Fibroblast of upper back skin (primary cell): ENCODE results near the gene RAB30.

Experiments used
- DNase-seq: peaks from one replicate; pipeline ENCODE4 v3.0.0-alpha.2; 2013

Gene RAB30

DNA sequence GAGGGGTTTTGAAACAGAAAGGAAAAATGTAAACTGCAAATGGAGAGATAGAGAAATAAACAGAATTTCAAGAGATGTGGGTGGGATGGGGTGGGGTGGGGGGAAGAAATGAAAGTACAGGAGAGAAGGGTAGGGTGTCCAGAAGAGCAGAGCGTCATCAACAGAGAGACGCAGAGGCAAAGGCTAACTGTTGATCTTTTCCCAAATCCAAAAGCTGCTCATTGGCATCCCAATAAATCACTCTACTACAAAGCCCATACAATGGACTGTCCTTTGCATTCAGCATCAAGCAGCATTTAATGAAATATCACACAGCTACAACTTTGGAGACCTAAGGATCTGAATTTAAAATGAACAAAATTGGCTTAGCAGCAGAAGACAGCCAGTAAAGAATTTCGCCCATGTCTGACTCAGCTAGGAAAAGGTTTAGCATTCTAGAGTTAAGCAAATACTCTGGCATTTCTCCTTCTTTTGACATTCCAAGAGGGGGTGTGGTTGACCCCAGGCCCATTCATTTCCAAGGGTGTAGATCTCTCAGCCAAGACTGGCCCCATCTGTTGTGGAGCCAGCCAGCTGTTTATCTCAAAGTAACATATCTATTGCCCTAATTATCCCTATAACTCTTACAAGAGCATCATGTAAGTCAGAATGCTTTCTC, 1.5 kb downstream of the RAB30 start:
- peak; percentile 78 for DNase-seq

- no peak for DNase-seq
Measured at GRCh38 chr11:83069441-83070043, 2.2 kb downstream of the RAB30 start.

- DNase-seq: no peak
Measured at GRCh38 chr11:83068568-83068967, 3.1 kb downstream of the RAB30 start.

DNA sequence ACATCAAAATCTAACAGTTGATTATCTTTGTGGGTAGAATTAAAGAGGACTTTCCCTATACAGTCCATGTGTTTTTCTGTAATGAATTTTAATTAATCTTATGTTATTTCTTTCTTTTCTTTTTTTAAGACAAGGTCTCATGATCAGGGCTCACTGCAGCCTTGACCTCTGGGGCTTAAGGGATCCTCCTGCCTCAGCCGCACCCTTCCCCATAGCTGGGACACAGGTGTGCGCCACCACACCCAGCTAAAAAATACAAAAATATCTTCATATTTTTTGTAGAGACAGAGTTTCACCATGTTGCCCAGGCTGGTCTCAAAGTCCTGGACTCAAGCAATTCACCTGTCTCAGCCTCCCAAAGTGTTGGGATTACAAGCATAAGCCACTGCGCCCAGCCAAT, 7.7 kb downstream of the RAB30 start:
- DNase-seq: no peak

DNA sequence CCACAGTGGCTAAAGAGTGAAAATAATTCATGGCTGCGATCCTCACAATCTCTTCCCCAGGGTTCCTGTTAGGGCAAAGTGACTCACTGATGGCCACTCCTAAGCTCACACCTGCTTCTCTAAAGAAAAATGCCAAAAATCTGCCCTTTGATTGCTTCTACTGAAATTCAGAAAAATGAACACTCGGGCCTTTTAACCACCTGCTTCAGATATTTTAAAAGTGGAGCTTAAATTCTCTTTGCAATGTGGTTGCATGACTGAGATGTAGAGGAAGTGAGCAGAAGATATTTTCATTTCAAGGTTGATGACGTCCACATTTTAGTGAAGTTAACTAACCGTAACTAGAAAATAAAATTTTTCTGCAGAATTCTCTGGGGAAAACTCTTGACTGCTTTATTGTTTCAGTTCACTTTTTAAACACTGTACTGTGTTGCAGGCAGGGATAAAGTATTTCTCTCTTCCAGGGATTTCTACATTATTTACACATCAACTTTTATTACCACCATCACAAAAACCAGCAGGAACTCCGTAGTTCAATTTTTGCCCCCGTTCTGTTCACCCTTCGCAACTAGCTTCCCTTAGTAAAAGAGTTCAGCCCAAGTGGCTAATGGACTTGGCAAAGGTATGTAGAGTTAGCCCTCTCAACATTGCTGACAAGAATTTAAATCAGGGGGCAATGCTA, 8.5 kb downstream of the RAB30 start:
- peak; percentile 66 for DNase-seq

DNA sequence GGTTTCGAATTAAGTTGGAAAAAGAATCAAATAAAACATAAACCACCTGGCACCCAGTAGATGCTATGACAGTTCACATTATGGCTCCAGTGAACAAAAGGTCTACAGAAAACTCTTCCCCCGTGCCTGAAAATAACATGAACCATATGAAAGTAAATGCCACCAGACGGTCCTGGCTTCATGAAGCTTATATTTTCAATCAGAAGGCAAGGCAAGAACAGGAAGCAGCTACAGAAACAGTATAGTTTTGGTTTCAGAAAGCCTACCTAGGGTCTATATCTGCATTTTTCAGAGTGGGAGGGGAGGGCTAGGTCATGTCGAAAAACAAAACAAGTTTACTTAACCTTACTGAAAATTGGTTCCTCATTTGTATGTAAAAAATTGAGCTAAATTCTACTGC, 9.8 kb downstream of the RAB30 start:
- no peak for DNase-seq

DNA sequence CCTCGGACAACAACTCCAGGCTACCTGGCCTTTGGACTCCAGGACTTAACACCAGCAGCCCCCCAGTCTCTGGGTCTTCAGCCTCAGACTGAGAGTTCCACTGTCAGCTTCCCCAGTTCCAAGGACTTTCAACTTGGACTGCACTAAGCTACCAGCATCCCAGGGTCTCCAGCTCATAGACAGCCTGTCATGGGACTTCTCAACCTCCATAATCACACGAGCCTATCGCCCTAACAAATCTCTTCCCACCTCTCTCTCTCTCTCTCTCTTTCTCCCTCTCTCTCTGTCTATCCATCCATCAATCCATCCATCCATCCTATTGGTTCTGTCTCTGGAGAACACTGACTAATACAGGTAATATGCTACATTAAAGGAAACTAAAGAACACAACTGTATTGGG, 10.7 kb downstream of the RAB30 start:
- DNase-seq: no peak

- no peak for DNase-seq
Measured at GRCh38 chr11:83057721-83058120, 14.0 kb downstream of the RAB30 start.

- DNase-seq: no peak
Measured at GRCh38 chr11:83056611-83057010, 15.1 kb downstream of the RAB30 start.

- no peak for DNase-seq
Measured at GRCh38 chr11:83056204-83056603, 15.5 kb downstream of the RAB30 start.

GRCh38 chr11:83054904-83055380, 16.8 kb downstream of the RAB30 start:
- DNase-seq: no peak

DNA sequence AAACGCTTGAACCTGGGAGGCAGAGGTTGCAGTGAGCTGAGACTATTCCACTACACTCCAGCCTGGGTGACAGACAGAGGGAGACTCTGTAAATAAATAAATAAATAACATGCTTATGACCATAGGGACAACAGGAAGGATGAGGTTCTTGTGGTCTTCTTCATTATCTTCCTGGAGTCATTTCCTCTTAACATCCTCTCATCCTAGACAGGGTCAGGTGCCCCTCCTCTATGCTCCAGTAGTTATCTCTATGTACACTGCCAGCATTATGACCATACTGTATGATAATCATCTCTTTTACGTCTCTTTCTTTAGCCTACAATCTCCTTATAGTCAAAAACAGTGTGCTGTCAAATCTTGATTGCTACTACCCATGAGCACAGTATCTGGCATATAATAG, 17.7 kb downstream of the RAB30 start:
- no peak for DNase-seq

- peak; percentile 97 for DNase-seq
Measured at GRCh38 chr11:83051760-83052671, 19.7 kb downstream of the RAB30 start.

- DNase-seq: peak; percentile 49
Measured at GRCh38 chr11:83047515-83048225, 24.0 kb downstream of the RAB30 start.

- peak; percentile 55 for DNase-seq
Measured at GRCh38 chr11:83046621-83047172, 25.0 kb downstream of the RAB30 start.

DNA sequence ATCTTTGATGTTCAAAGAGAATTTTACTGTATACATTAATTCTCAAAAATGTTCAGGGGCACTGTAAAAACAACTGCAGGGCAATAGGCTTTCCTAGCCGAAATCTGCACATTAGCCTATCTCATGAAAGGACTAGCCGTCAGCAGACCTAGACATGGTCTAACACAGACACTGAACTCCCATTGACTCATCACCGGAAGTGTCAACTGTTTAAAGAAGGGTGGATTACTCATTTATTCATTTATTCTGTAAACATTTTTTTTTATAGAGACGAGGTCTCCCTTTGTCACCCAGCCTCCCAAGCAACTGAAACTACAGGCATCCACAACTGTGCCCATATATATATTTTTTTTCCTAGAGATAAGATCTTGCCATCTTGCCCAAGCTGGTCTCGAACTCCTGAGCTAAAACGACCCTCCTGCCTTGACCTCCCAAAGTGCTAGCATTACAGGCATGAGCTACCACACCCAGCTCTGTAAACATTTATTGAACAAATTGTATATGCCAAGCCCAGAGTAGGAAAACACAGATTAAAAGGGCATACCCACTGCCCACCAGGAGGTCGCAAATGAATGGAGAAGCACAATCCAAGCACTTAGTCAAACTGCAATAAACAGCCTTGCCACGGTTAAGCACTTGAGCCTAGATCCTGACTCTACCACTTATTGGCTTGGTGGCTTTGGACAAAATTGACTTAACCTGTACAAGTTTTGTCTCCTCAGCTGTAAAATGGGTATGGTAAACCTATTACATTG, 26.6 kb downstream of the RAB30 start:
- peak; percentile 50 for DNase-seq

- no peak for DNase-seq
Measured at GRCh38 chr11:83042964-83043711, 28.6 kb downstream of the RAB30 start.

DNA sequence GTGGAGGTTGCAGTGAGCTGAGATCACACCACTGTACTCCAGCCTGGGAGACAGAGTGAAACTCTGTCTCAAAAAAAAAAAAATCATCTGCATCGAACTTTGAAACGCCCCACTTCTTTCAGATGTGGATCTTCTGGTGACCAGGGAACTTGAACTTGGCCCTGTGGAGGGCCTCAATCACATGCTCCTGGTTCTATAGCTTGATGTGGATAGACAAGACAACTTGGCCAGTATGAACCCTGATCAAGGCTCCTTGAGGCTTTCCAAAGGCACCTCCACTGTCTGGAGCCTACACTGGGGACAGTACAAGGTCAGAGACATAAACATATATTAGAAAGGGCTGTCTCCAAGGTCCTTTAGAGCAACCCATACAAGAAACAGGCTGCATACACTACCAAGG, 30.6 kb downstream of the RAB30 start:
- no peak for DNase-seq

GRCh38 chr11:83039566-83039965, 32.1 kb downstream of the RAB30 start:
- no peak for DNase-seq

GRCh38 chr11:83037877-83038276, 33.8 kb downstream of the RAB30 start:
- peak; percentile 86 for DNase-seq

GRCh38 chr11:83036701-83037100, 35.0 kb downstream of the RAB30 start:
- no peak for DNase-seq
